SK-N-MC (cell line): ENCODE data around the gene LRRC63.

ENCODE experiments used
- EZH2 ChIP-seq: fragments of 200-600 bp; sonication (generic); IDR thresholded peaks from one replicate; pipeline ENCODE4 v1.6.1; 2017; ENCODE audit warnings: antibody characterized with exemption
- FOXP2 ChIP-seq: optimal IDR thresholded peaks from 2 replicates; pipeline ENCODE3; 2011; ENCODE audit warnings: mild to moderate bottlenecking, moderate library complexity; ENCODE audit not compliant: insufficient read depth; ENCODE audit errors: extremely low read length, control extremely low read depth
- POLR2AphosphoS5 ChIP-seq: IDR thresholded peaks from 2 replicates; pipeline ENCODE4 v1.6.1; 2012; ENCODE audit warnings: mild to moderate bottlenecking, low read depth, low read length, borderline replicate concordance

DNA sequence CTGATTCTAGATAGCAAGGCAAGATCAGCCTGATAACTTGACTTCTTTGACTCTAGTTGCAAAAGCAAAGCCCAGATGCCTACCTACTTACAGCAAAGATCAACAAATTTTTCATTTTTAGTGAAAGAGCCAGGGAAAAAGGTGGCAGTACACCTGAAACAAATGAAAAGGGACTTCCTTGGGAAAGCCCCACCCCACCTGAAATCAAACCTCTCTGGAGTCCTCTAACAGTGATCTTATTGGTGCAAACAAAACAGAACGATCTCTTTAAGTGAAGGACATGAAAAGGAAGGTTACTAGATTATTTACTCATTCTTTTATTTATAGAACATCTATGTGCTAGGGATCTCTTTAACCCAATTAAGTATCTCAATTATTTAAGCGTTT is 29.2 kb upstream of the LRRC63 start:
- no peak for TF ChIP-seq POLR2AphosphoS5
- TF ChIP-seq EZH2 = no peak
- TF ChIP-seq FOXP2 = no peak
